ENCODE data around the gene C3orf20.

DNA sequence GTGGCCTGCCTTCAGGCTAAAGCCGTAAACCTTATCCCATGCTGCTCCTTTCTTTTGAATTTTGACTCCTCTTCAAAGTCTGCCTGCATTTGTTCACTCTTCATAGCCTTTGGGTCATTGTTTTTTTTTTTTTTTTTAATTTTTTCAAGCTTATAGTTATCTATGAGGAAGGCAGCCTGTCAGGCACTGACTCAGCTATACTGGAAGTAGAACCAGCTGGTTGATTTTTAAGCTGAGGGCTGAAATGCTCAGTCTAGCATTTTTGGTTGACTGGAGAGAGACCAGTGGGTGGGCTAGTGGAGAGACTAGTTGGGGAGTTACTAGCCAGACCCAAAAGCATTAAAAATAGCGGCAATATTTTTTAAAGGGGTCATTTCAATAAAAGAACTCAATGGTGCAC lies 44.1 kb downstream of the C3orf20 start:
- TF ChIP-seq CTCF (conservative IDR thresholded peaks at IDR 0.05; ENCODE audit: low read depth, low read length) (no peak), MXI1 (IDR thresholded peaks at IDR 0.05; ENCODE audit: borderline replicate concordance, low read depth, low read length) (no peak)
